ENCODE data around the gene YPEL1. TPM values are rescaled to one million over a fixed set of nuclear protein-coding genes. Genes with fewer than 3 reads are reported as not detected.

Gene YPEL1
- total RNA-seq, 1 experiment from 2014 or later = 3.1 TPM

GRCh38 chr22:21663738-21664137 lies 71.9 kb downstream of the YPEL1 start:
- H3K9ac ChIP-seq (ENCODE audit: low read length) = no peak overlapping the region
- ChIA-PET RAD21 (ENCODE audit: low non-redundant PET in 1 of 2, low total read pairs in 2 of 2, uncharacterized antibody in 2 of 2, unreplicated experiment in 2 of 2) (no interaction called here), CTCF (no interaction called here), POLR2A (no interaction called here)
- no peaks in the 10 kb centered on the region for H3K9me2 ChIP-seq (ENCODE audit: insufficient read depth)
- no peaks in the 10 kb centered on the region for H3K36me3 ChIP-seq (ENCODE audit: control insufficient read depth in 1 of 2, insufficient read depth in 2 of 2, low read length in 2 of 2)
- intact Hi-C loops (cut with micrococcal nuclease) = no loop called here
- H2AFZ ChIP-seq (ENCODE audit: low read depth, low read length, poor library complexity, severe bottlenecking) = no peak overlapping the region
- H3K4me1 ChIP-seq (ENCODE audit: control insufficient read depth in 1 of 2, insufficient read depth in 2 of 2, low read length in 2 of 2) = peaks cover 9 to 17% of the 10 kb centered on the region in 2 experiments; a peak in 3 of 4 replicates
- H3K27me3 ChIP-seq (ENCODE audit: insufficient read depth, low read length) = no peaks in the 10 kb centered on the region
- DNase-seq (ENCODE audit: low read depth, low spot score) (no peak), ATAC-seq (no peak)
- no TSS peak for BruUV-seq (replicated peaks)
- TF ChIP-seq ZNF274 (IDR thresholded peaks at IDR 0.05; ENCODE audit: low read depth, low read length) (no peak), FOSL1 (IDR thresholded peaks at IDR 0.05; ENCODE audit: low read depth) (no peak), SP1 (IDR thresholded peaks at IDR 0.05; ENCODE audit: low read depth) (no peak), SRF (IDR thresholded peaks at IDR 0.05; ENCODE audit: low read depth) (no peak), EZH2 (IDR thresholded peaks at IDR 0.05) (no peak), MAX (IDR thresholded peaks at IDR 0.05) (no peak)
- H3K4me2 ChIP-seq (ENCODE audit: low read length) = no peak overlapping the region
- no peaks in the 10 kb centered on the region for H4K20me1 ChIP-seq (ENCODE audit: insufficient read depth)
- H3K79me2 ChIP-seq (ENCODE audit: insufficient read depth, low read length) = peaks cover 22% of the 10 kb centered on the region
- H3K27ac ChIP-seq (ENCODE audit: low read depth, low read length) = no peak overlapping the region
- H3K9me3 ChIP-seq (ENCODE audit: control insufficient read depth in 1 of 2, insufficient read depth in 1 of 2, low read depth in 1 of 2, low read length in 2 of 2) = no peaks in the 10 kb centered on the region
- H3K4me3 ChIP-seq (replicated peaks in 1 of 2; ENCODE audit: low read depth in 1 of 2, low read length in 2 of 2) = no peak overlapping the region

- RAD21 ChIA-PET (ENCODE audit: low non-redundant PET in 1 of 2, low total read pairs in 2 of 2, uncharacterized antibody in 2 of 2, unreplicated experiment in 2 of 2) = no interaction called here
- TF ChIP-seq RAD21 (IDR thresholded peaks at IDR 0.05; ENCODE audit: low read depth) = no peak
- no peak for TF ChIP-seq SRF (IDR thresholded peaks at IDR 0.05; ENCODE audit: low read depth)
- TF ChIP-seq POLR2A (IDR thresholded peaks at IDR 0.05; ENCODE audit: borderline replicate concordance, extremely low read depth, insufficient read depth, insufficient read length) = no peak
- no peak for TF ChIP-seq ELF1 (IDR thresholded peaks at IDR 0.05; ENCODE audit: borderline replicate concordance, low read depth)
- no peak for TF ChIP-seq EZH2phosphoT487 (IDR thresholded peaks at IDR 0.05; ENCODE audit: borderline replicate concordance)
- no peak for TF ChIP-seq MAX (IDR thresholded peaks at IDR 0.05)
- Histone ChIP-seq H3K79me2 (ENCODE audit: insufficient read depth, low read length) (peaks cover 8% of the 10 kb centered on the region; the same call in 1 of the 2 replicates), H3K9me3 (ENCODE audit: control insufficient read depth in 1 of 2, insufficient read depth in 1 of 2, low read depth in 1 of 2, low read length in 2 of 2) (no peaks in the 10 kb centered on the region), H3K4me3 (replicated peaks in 1 of 2; ENCODE audit: low read depth in 1 of 2, low read length in 2 of 2) (no peak overlapping the region), H3K9me2 (ENCODE audit: insufficient read depth) (no peaks in the 10 kb centered on the region), H3K4me1 (ENCODE audit: control insufficient read depth in 1 of 2, insufficient read depth in 2 of 2, low read length in 2 of 2) (peaks cover 8 to 27% of the 10 kb centered on the region in 2 experiments; a peak in 3 of 4 replicates), H3K4me2 (ENCODE audit: low read length) (no peak overlapping the region), H3K27me3 (ENCODE audit: insufficient read depth, low read length) (no peaks in the 10 kb centered on the region), H4K20me1 (ENCODE audit: insufficient read depth) (no peaks in the 10 kb centered on the region), H3K36me3 (ENCODE audit: control insufficient read depth in 1 of 2, insufficient read depth in 2 of 2, low read length in 2 of 2) (no peaks in the 10 kb centered on the region), H3K27ac (ENCODE audit: low read depth, low read length) (no peak overlapping the region), H2AFZ (ENCODE audit: low read depth, low read length, poor library complexity, severe bottlenecking) (no peak overlapping the region), H3K9ac (ENCODE audit: low read length) (no peak overlapping the region)
- ATAC-seq = no peak
- POLR2A ChIA-PET = no interaction called here
- intact Hi-C loops (cut with micrococcal nuclease) = no loop called here
- no peak for DNase-seq (ENCODE audit: low read depth, low spot score)
- no TSS peak for BruUV-seq (replicated peaks)
- CTCF ChIA-PET = no interaction called here
Measured at GRCh38 chr22:21661991-21662390, 73.6 kb downstream of the YPEL1 start.
